GM23338 (cell line): ENCODE data around the gene ACO1. TPM values are rescaled to one million over a fixed set of nuclear protein-coding genes. Genes with fewer than 3 reads are reported as not detected.

Experiments used
- ATAC-seq: fragments of 200-7000 bp; cut with Tn5 transposase; 3 replicates; pipeline ENCODE4 v1.9.1; 2020
- DNase-seq: peaks from one replicate; pipeline ENCODE4 v3.0.0-alpha.2; 2015; ENCODE audit warnings: low spot score
- H2AFZ ChIP-seq: fragments of 200-600 bp; sonication (generic); 2 replicates; pipeline ENCODE4 v1.8.0; 2016; ENCODE audit warnings: antibody characterized with exemption, mild to moderate bottlenecking, moderate library complexity
- H3F3A ChIP-seq: fragments of 200-600 bp; sonication (generic); replicated peaks from 2 replicates; pipeline ENCODE4 v1.8.0; 2017; ENCODE audit warnings: antibody characterized with exemption, mixed run types, low read depth
- H3K27ac ChIP-seq: fragments of 200-600 bp; sonication (generic); 2 replicates; pipeline ENCODE4 v1.6.1; 2016; ENCODE audit warnings: low read depth
- H3K27me3 ChIP-seq: fragments of 200-600 bp; sonication (generic); 2 replicates; pipeline ENCODE4 v1.8.0; 2016; ENCODE audit warnings: mild to moderate bottlenecking, mixed run types, moderate library complexity; ENCODE audit not compliant: insufficient read depth
- H3K36me3 ChIP-seq: fragments of 200-600 bp; sonication (generic); 2 replicates; pipeline ENCODE4 v1.8.0; 2016; ENCODE audit warnings: mild to moderate bottlenecking; ENCODE audit not compliant: insufficient read depth
- H3K4me1 ChIP-seq: fragments of 200-600 bp; sonication (generic); 2 replicates; pipeline ENCODE4 v1.8.0; 2016; ENCODE audit warnings: mild to moderate bottlenecking, moderate library complexity; ENCODE audit not compliant: insufficient read depth
- H3K4me2 ChIP-seq: fragments of 200-600 bp; sonication (generic); 2 replicates; pipeline ENCODE4 v1.7.1; 2017; ENCODE audit warnings: mixed run types
- H3K4me3 ChIP-seq: fragments of 200-600 bp; sonication (generic); 2 replicates; pipeline ENCODE4 v1.6.1; 2016; ENCODE audit warnings: mixed run types
- H3K79me2 ChIP-seq: fragments of 200-600 bp; sonication (generic); replicated peaks from 2 replicates; pipeline ENCODE4 v1.8.0; 2017; ENCODE audit warnings: mild to moderate bottlenecking; ENCODE audit not compliant: insufficient read depth
- H3K9me2 ChIP-seq: fragments of 200-600 bp; sonication (generic); 2 replicates; pipeline ENCODE4 v1.8.0; 2017; ENCODE audit not compliant: insufficient read depth
- H4K20me1 ChIP-seq: fragments of 200-600 bp; sonication (generic); replicated peaks from 2 replicates; pipeline ENCODE4 v1.8.0; 2017; ENCODE audit warnings: mild to moderate bottlenecking; ENCODE audit not compliant: insufficient read depth
- H3K27ac Mint-ChIP-seq: 2 replicates; pipeline ENCODE4 v1.8.0; 2020; ENCODE audit warnings: inconsistent platforms, mild to moderate bottlenecking, moderate library complexity, mixed read lengths
- H3K27me3 Mint-ChIP-seq: 3 replicates; pipeline ENCODE4 v1.8.0; 2022; ENCODE audit warnings: low read depth, mild to moderate bottlenecking, moderate library complexity, mixed read lengths, inconsistent platforms; ENCODE audit not compliant: insufficient read depth, poor library complexity
- H3K36me3 Mint-ChIP-seq: 3 replicates; pipeline ENCODE4 v1.8.0; 2021; ENCODE audit warnings: low read depth, mild to moderate bottlenecking, inconsistent platforms, moderate library complexity, mixed read lengths
- H3K4me1 Mint-ChIP-seq: 3 replicates; pipeline ENCODE4 v1.8.0; 2020; ENCODE audit warnings: mild to moderate bottlenecking, inconsistent platforms, mixed read lengths
- H3K4me3 Mint-ChIP-seq: 3 replicates; pipeline ENCODE4 v1.8.0; 2021; ENCODE audit warnings: moderate library complexity, mild to moderate bottlenecking, inconsistent platforms, mixed read lengths
- H3K9me3 Mint-ChIP-seq: 3 replicates; pipeline ENCODE4 v1.8.0; 2020; ENCODE audit warnings: moderate library complexity, mild to moderate bottlenecking, inconsistent platforms, mixed read lengths
- CREB1 ChIP-seq: fragments of 250-450 bp; sonication (Bioruptor Pico); IDR thresholded peaks from 2 replicates; pipeline ENCODE4 v1.5.0; 2020; ENCODE audit warnings: low read depth, mild to moderate bottlenecking, moderate library complexity
- EZH2 ChIP-seq: fragments of 200-600 bp; sonication (generic); IDR thresholded peaks from one replicate; pipeline ENCODE4 v1.8.0; 2017; ENCODE audit warnings: antibody characterized with exemption, mild to moderate bottlenecking, low read depth; ENCODE audit not compliant: unreplicated experiment
- EZH2phosphoT487 ChIP-seq: fragments of 200-600 bp; sonication (generic); IDR thresholded peaks from one replicate; pipeline ENCODE4 v1.8.1; 2018; ENCODE audit warnings: antibody characterized with exemption; ENCODE audit not compliant: unreplicated experiment
- JUNB ChIP-seq: IDR thresholded peaks from one replicate; pipeline ENCODE4 v1.6.1; 2016; ENCODE audit warnings: antibody characterized with exemption; ENCODE audit not compliant: unreplicated experiment
- NANOG ChIP-seq: IDR thresholded peaks from 2 replicates; pipeline ENCODE4 v1.6.1; 2016; ENCODE audit warnings: antibody characterized with exemption, borderline replicate concordance
- POLR2AphosphoS5 ChIP-seq: IDR thresholded peaks from 2 replicates; pipeline ENCODE4 v1.6.1; 2016; ENCODE audit warnings: antibody characterized with exemption, low read depth
- STAT1 ChIP-seq: IDR thresholded peaks from one replicate; pipeline ENCODE4 v1.6.1; 2016; ENCODE audit warnings: antibody characterized with exemption; ENCODE audit not compliant: unreplicated experiment
- ZNF114 ChIP-seq: fragments of 250-450 bp; sonication (Bioruptor Pico); IDR thresholded peaks from 2 replicates; pipeline ENCODE4 v1.5.0; 2020; ENCODE audit warnings: mild to moderate bottlenecking, moderate library complexity
- ZNF331 ChIP-seq: fragments of 250-450 bp; sonication (Bioruptor Pico); IDR thresholded peaks from 2 replicates; pipeline ENCODE4 v1.5.0; 2020; ENCODE audit warnings: low read depth, mild to moderate bottlenecking, moderate library complexity
- polyA plus RNA-seq: library from polyadenylated mRNA; unstranded; fragments of >200 nt; fragmentation: Nextera tagmentation; extraction: Ambion mirVana; gene quantifications from 2 replicates; pipeline ENCODE4 v1.2.1, GENCODE V29; 2016
- total RNA-seq: library from RNA; depleted of rRNA; stranded (reverse); fragments of >200 nt; shearing (Covaris generic); gene quantifications from 2 replicates; pipeline ENCODE4 v1.2.3, GENCODE V29; 2014
- TF ChIP-seq, protein P1 (sequence below), 2 experiments: fragments of 200-600 bp in 1 of 2; sonication (generic) in 1 of 2; conservative IDR thresholded peaks; 2 replicates each; pipeline versions ENCODE4 v1.5.1 to v1.6.1; 2016 to 2017; ENCODE audit warnings: antibody characterized with exemption in 2 of 2, low read depth in 2 of 2, mild to moderate bottlenecking in 2 of 2, moderate library complexity in 1 of 2
- TF ChIP-seq, protein P2 (sequence below): IDR thresholded peaks from 2 replicates; pipeline ENCODE4 v1.6.1; 2016; ENCODE audit warnings: antibody characterized with exemption
- TF ChIP-seq, protein P3 (sequence below): fragments of 250-450 bp; sonication (Bioruptor Pico); IDR thresholded peaks from 2 replicates; pipeline ENCODE4 v1.5.0; 2020; ENCODE audit warnings: mild to moderate bottlenecking, moderate library complexity
- TF ChIP-seq, protein P4 (sequence below): IDR thresholded peaks from one replicate; pipeline ENCODE4 v1.6.1; 2018; ENCODE audit warnings: antibody characterized with exemption; ENCODE audit not compliant: unreplicated experiment

The ACO1 gene
- total and polyA plus RNA-seq, 2 experiments from 2014 or later, result 16.6 to 41.0 TPM

DNA sequence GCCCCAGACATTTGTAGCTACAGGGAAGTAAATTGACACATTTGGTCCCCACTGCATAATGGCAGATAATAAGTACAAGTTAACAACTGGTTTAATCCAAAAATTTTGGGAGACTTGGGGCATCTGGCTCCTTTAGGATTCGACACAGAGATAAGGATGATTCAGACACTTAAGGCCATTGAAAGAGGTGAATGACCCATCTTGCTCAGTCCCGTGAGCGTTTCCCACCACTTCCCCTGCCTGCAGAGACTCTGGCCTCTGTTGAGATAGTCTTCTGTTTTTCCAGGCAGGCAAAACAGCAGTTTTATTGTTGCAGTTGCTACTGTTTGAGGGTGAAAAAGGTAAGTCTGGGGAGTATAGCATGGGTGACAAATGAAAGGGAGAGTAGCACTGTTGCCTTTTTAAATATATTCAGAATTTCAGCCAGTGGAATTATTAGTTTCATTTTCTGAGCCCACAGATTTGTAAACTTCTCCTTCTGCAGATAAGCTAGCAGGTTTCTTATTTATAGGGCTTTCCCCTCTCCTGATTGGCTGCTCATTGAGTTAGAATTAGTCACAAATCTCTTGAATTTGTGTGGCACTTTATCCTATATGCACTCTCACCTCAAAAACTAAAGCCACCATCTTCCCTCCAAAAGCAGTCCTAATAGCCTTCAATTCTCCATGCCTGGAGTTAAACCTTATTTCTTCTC, 19.3 kb downstream of the ACO1 start:
- Histone ChIP-seq H3K27me3 (no peaks in the 10 kb centered on the region), H3K4me1 (peaks cover 26% of the 10 kb centered on the region), H3K36me3 (peaks cover 17% of the 10 kb centered on the region), H2AFZ (no peak overlapping the region), H3K27ac (no peak overlapping the region), H4K20me1 (no peaks in the 10 kb centered on the region), H3K9me2 (no peaks in the 10 kb centered on the region), H3K79me2 (peaks cover 20% of the 10 kb centered on the region), H3K4me3 (no peak overlapping the region), H3F3A (no peaks in the 10 kb centered on the region), H3K4me2 (no peak overlapping the region)
- Mint-ChIP-seq H3K4me1 (peaks cover 23% of the 10 kb centered on the region; the same call in 2 of the 3 replicates), H3K36me3 (peaks cover 30% of the 10 kb centered on the region), H3K9me3 (no peaks in the 10 kb centered on the region), H3K4me3 (no peak overlapping the region), H3K27me3 (no peaks in the 10 kb centered on the region), H3K27ac (no peak overlapping the region)
- DNase-seq (no peak), ATAC-seq (no peak)
- TF ChIP-seq NANOG, result no peak
- no peak for TF ChIP-seq ZNF331 (CRISPR knock-in tag)
- TF ChIP-seq POLR2AphosphoS5, result no peak
- no peak for TF ChIP-seq CREB1 (CRISPR knock-in tag)
- TF ChIP-seq, protein P1, sequence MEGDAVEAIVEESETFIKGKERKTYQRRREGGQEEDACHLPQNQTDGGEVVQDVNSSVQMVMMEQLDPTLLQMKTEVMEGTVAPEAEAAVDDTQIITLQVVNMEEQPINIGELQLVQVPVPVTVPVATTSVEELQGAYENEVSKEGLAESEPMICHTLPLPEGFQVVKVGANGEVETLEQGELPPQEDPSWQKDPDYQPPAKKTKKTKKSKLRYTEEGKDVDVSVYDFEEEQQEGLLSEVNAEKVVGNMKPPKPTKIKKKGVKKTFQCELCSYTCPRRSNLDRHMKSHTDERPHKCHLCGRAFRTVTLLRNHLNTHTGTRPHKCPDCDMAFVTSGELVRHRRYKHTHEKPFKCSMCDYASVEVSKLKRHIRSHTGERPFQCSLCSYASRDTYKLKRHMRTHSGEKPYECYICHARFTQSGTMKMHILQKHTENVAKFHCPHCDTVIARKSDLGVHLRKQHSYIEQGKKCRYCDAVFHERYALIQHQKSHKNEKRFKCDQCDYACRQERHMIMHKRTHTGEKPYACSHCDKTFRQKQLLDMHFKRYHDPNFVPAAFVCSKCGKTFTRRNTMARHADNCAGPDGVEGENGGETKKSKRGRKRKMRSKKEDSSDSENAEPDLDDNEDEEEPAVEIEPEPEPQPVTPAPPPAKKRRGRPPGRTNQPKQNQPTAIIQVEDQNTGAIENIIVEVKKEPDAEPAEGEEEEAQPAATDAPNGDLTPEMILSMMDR (conservative IDR thresholded peaks at IDR 0.05; ENCODE audit: low read depth in 2 of 2), result no peak
- no peak for TF ChIP-seq STAT1
- no peak for TF ChIP-seq ZNF114 (CRISPR knock-in tag)
- TF ChIP-seq EZH2, result no peak
- TF ChIP-seq, protein P2, sequence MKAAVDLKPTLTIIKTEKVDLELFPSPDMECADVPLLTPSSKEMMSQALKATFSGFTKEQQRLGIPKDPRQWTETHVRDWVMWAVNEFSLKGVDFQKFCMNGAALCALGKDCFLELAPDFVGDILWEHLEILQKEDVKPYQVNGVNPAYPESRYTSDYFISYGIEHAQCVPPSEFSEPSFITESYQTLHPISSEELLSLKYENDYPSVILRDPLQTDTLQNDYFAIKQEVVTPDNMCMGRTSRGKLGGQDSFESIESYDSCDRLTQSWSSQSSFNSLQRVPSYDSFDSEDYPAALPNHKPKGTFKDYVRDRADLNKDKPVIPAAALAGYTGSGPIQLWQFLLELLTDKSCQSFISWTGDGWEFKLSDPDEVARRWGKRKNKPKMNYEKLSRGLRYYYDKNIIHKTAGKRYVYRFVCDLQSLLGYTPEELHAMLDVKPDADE, result no peak
- TF ChIP-seq, protein P3, sequence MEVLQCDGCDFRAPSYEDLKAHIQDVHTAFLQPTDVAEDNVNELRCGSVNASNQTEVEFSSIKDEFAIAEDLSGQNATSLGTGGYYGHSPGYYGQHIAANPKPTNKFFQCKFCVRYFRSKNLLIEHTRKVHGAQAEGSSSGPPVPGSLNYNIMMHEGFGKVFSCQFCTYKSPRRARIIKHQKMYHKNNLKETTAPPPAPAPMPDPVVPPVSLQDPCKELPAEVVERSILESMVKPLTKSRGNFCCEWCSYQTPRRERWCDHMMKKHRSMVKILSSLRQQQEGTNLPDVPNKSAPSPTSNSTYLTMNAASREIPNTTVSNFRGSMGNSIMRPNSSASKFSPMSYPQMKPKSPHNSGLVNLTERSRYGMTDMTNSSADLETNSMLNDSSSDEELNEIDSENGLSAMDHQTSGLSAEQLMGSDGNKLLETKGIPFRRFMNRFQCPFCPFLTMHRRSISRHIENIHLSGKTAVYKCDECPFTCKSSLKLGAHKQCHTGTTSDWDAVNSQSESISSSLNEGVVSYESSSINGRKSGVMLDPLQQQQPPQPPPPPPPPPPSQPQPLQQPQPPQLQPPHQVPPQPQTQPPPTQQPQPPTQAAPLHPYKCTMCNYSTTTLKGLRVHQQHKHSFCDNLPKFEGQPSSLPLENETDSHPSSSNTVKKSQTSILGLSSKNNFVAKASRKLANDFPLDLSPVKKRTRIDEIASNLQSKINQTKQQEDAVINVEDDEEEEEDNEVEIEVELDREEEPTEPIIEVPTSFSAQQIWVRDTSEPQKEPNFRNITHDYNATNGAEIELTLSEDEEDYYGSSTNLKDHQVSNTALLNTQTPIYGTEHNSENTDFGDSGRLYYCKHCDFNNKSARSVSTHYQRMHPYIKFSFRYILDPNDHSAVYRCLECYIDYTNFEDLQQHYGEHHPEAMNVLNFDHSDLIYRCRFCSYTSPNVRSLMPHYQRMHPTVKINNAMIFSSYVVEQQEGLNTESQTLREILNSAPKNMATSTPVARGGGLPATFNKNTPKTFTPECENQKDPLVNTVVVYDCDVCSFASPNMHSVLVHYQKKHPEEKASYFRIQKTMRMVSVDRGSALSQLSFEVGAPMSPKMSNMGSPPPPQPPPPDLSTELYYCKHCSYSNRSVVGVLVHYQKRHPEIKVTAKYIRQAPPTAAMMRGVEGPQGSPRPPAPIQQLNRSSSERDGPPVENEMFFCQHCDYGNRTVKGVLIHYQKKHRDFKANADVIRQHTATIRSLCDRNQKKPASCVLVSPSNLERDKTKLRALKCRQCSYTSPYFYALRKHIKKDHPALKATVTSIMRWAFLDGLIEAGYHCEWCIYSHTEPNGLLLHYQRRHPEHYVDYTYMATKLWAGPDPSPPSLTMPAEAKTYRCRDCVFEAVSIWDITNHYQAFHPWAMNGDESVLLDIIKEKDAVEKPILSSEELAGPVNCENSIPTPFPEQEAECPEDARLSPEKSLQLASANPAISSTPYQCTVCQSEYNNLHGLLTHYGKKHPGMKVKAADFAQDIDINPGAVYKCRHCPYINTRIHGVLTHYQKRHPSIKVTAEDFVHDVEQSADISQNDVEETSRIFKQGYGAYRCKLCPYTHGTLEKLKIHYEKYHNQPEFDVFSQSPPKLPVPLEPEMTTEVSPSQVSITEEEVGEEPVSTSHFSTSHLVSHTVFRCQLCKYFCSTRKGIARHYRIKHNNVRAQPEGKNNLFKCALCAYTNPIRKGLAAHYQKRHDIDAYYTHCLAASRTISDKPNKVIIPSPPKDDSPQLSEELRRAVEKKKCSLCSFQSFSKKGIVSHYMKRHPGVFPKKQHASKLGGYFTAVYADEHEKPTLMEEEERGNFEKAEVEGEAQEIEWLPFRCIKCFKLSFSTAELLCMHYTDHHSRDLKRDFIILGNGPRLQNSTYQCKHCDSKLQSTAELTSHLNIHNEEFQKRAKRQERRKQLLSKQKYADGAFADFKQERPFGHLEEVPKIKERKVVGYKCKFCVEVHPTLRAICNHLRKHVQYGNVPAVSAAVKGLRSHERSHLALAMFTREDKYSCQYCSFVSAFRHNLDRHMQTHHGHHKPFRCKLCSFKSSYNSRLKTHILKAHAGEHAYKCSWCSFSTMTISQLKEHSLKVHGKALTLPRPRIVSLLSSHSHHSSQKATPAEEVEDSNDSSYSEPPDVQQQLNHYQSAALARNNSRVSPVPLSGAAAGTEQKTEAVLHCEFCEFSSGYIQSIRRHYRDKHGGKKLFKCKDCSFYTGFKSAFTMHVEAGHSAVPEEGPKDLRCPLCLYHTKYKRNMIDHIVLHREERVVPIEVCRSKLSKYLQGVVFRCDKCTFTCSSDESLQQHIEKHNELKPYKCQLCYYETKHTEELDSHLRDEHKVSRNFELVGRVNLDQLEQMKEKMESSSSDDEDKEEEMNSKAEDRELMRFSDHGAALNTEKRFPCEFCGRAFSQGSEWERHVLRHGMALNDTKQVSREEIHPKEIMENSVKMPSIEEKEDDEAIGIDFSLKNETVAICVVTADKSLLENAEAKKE, result no peak
- no peak for TF ChIP-seq JUNB
- TF ChIP-seq, protein P4, sequence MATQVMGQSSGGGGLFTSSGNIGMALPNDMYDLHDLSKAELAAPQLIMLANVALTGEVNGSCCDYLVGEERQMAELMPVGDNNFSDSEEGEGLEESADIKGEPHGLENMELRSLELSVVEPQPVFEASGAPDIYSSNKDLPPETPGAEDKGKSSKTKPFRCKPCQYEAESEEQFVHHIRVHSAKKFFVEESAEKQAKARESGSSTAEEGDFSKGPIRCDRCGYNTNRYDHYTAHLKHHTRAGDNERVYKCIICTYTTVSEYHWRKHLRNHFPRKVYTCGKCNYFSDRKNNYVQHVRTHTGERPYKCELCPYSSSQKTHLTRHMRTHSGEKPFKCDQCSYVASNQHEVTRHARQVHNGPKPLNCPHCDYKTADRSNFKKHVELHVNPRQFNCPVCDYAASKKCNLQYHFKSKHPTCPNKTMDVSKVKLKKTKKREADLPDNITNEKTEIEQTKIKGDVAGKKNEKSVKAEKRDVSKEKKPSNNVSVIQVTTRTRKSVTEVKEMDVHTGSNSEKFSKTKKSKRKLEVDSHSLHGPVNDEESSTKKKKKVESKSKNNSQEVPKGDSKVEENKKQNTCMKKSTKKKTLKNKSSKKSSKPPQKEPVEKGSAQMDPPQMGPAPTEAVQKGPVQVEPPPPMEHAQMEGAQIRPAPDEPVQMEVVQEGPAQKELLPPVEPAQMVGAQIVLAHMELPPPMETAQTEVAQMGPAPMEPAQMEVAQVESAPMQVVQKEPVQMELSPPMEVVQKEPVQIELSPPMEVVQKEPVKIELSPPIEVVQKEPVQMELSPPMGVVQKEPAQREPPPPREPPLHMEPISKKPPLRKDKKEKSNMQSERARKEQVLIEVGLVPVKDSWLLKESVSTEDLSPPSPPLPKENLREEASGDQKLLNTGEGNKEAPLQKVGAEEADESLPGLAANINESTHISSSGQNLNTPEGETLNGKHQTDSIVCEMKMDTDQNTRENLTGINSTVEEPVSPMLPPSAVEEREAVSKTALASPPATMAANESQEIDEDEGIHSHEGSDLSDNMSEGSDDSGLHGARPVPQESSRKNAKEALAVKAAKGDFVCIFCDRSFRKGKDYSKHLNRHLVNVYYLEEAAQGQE, result no peak
- TF ChIP-seq EZH2phosphoT487, result no peak
